Measurements from ENCODE around the gene MAPT.

DNA sequence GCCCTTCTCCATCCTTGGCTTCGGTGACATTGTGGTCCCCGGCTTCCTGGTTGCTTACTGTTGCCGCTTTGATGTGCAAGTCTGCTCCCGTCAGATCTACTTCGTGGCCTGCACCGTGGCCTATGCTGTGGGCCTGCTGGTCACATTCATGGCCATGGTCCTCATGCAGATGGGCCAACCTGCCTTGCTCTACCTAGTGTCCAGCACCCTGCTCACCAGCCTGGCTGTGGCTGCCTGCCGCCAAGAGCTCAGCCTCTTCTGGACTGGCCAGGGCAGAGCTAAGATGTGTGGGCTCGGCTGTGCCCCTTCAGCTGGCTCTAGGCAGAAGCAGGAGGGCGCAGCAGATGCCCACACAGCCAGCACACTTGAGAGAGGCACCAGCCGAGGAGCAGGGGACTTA lies 48.1 kb upstream of the MAPT start:
- no peak for TF ChIP-seq POLR2A (IDR thresholded peaks at IDR 0.05)
- TF ChIP-seq, protein P1, sequence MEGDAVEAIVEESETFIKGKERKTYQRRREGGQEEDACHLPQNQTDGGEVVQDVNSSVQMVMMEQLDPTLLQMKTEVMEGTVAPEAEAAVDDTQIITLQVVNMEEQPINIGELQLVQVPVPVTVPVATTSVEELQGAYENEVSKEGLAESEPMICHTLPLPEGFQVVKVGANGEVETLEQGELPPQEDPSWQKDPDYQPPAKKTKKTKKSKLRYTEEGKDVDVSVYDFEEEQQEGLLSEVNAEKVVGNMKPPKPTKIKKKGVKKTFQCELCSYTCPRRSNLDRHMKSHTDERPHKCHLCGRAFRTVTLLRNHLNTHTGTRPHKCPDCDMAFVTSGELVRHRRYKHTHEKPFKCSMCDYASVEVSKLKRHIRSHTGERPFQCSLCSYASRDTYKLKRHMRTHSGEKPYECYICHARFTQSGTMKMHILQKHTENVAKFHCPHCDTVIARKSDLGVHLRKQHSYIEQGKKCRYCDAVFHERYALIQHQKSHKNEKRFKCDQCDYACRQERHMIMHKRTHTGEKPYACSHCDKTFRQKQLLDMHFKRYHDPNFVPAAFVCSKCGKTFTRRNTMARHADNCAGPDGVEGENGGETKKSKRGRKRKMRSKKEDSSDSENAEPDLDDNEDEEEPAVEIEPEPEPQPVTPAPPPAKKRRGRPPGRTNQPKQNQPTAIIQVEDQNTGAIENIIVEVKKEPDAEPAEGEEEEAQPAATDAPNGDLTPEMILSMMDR (IDR thresholded peaks at IDR 0.05), result no peak

Data from testis (tissue), 2 donors.